CD4-positive, alpha-beta T cell treated with Interleukin-17A for 1 hour (primary cell): ENCODE data around the gene KCNMA1.

Experiments used
- DNase-seq: peaks from one replicate; pipeline ENCODE4 v3.0.0-alpha.2; 2020

Gene KCNMA1

DNA sequence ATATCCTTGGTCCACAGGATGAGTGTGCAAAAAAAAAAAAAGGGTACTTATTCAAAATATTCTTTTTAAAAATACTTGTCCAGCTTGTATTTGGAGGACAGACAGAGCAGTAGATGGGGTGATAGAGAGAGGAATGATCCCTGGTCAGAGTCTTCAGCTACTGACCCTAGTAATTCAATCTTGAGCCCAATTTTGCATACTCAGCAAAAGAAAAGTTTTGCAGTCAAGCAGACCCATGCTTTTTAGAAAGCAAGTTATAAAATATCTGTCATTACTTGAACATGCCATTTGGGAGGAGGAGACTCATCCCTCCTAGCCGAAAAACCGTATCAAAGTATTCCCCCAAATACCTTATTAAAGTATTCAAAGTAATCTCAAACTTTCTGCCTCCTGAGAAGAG is 585.0 kb downstream of the KCNMA1 start:
- DNase-seq: no peak

DNA sequence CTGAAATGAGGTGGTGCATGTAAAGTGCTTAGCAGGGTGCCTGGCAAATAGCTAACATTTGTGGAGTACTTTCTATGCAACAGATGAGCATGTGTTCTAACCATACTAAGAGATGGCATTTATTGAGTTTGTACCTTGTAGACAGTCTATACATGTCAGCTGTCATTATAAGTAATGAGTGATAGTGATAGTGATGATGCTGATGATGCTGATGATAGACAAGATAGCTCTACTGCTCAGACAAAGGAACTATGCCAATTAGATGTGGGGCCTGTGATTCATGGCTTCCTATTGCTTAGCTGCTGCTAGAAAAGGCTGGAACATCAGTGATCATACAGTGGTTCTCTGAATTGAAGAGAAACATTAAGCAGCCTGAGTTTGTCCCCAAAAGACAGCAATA is 585.8 kb downstream of the KCNMA1 start:
- no peak for DNase-seq

DNA sequence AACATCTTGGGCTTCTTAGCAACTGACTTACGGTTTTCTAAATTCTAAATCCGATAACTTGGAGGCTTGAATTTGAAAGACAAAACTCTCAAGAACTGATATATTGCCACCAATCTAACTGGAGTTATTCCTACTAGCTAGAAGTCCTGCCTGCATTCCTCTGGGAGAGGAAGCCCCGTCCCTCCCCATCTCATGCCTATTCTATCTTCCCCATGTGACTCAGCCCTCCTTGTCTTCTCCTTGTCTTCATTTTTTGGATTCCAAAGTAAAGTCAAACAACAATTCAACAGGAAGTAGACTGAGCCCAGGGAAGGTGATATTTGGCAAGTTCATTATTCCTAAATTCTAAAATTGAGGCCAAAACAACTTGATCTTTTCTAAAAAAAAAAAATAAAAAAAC is 587.7 kb downstream of the KCNMA1 start:
- DNase-seq: no peak

DNA sequence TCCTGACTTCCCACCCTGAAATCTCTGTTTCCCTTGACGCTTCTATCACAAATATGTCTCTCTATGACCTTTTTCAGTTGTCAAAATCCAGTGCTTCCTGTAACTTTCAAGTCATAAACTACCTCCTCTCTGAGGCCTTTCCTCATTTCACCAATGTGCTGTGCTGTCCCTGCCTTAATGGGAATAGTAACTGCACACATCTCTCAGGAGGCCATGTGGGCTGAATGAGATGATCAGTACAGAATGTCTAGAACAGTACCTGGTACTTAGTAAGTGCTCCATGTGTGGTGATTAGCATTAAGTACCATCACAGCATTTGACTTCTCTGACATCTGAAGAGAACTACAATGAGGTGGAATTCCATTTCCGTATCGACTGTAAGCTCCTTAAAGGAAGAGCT is 588.5 kb downstream of the KCNMA1 start:
- no peak for DNase-seq

DNA sequence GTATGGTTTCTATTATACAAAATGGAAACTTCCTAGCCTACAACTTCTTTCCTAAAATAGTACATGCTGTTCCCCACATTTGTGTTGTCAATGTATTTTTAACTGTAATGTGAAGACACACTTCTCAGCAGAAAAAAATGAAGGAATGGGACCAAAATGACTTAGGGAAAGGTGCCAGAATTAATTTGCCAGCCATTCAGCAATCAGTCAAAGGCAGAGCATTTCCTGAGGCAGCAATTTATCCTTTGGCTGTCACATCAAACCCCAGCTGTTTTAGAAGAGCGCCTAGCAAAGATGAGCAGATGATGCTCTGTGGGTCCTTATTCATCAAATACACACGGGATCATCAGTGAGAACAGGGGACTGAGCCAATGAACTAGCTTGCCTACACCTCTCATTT is 592.5 kb downstream of the KCNMA1 start:
- DNase-seq: no peak

DNA sequence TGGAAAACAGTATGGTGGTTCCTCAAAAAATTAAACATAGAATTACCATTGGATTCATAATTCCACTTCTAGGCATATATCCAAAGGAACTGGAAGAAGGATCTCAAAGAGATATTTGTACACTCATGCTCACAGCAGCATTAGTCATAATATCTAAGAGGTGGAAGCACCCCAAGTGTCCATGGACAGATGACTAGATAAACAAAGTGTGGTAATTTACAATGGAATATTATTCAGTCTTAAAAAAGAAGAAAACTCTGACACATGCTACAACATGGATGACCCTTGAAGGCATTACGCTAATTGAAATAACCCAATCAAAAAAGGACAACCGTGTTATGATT is 594.2 kb downstream of the KCNMA1 start:
- no peak for DNase-seq

DNA sequence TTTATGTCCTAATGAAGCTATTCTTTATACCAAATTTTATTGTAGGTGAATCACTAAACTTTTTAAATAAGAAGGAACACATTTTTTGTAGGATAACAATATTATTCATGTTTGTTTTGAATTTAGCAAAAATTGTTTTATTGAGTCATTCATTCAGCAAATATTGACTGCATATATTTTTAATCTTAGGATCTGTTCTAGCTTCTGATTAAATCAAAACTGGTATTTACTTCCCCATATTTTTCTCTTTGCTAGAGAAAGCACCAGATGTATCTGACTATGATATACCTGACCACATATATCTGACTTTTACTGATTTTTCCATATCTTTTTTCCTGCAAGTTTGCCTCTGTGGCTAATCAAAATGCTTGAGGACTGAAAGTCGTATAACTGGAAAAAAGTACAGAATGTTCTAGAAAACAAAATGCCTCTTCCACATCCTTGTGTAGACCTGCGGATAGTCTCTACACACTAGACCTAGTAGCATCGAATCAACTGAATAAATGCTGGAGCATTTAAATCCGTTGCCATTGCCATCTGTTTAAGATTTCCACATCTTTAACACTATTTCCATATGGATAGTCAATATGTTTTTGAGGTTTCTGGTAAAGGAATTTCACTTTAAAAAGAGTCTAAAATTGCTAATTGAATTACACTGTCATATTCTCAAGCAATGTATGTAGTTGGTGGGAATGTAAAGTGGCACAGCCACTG is 594.7 kb downstream of the KCNMA1 start:
- DNase-seq: no peak

DNA sequence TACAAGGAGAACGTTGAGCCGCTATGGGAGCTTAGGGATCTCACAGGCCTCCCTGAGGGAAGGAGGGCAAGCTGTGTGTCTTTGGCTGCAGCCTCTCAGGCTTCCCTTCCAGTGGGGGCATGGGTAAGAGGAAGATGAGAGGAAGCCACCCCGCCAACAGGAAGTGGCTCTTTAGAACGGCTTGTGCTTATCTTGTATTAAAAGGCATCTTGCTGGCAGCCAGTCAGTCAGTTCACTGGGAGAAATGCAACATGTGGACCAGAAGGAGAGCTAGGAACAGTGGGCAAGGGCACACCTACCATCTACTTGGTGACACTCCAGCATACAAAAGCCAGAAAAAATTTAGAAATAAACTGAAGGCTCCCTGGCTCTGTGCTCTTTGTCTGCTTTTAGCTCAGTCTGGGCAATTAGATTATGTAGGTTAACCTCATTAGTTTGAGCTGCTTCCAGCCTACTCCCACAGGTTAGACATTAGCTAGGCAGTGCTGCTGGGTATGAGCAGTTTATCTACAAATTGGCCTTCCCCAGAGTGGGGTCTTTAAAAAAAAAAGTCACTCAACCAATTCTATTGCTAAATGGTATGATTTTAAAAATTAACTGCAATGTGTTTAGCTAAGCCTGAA is 595.9 kb downstream of the KCNMA1 start:
- DNase-seq: no peak

DNA sequence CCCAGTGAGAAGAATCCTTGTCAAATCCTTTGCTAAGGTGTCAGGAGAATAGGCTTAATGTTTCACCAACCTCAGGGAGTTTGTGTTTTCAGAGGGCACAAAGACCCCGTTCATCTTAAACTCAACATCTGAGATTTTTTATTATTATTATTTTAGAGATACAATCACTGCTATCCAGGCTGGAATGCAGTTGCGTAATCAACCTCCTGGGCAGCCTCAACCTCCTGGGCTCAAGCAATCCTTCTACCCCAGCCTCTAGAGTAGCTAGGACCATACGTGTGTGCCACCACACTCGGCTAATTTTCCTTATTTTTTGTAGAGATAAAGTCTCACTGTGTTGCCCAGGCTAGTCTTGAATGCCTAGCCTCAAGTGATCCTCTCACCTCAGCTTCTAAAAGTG is 599.2 kb downstream of the KCNMA1 start:
- DNase-seq: no peak

DNA sequence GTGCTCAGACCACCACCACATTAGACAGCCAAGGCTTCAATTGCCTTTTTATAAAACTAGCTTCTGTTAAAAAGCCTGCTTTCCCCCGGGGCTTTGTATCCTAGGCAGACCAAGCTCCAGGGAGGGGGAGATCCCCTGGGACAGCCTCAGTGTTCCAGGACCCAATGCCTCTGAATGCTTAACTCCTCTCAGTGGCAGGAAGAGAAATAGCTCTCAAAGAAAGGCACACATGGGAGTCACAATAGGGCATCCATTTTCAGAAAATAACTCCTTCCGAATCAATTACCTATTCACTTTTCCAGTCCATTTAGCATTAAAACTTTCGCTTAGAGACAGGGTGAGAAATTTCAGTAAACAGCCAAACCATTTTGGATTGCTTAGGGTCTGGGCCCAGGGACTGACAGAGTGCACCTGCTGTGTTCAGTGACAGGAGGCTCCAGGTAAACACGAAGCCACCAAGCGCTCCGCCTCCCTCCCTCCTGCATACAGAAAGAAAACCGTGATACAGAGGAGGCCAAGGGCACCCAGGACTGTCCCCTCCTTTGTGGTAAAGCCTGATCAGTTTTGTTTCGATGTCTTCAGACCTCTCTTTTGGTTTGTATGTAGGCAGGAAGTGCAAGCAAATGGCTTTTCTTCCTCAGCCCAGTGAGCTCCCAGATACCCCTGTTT is 599.7 kb downstream of the KCNMA1 start:
- no peak for DNase-seq

DNA sequence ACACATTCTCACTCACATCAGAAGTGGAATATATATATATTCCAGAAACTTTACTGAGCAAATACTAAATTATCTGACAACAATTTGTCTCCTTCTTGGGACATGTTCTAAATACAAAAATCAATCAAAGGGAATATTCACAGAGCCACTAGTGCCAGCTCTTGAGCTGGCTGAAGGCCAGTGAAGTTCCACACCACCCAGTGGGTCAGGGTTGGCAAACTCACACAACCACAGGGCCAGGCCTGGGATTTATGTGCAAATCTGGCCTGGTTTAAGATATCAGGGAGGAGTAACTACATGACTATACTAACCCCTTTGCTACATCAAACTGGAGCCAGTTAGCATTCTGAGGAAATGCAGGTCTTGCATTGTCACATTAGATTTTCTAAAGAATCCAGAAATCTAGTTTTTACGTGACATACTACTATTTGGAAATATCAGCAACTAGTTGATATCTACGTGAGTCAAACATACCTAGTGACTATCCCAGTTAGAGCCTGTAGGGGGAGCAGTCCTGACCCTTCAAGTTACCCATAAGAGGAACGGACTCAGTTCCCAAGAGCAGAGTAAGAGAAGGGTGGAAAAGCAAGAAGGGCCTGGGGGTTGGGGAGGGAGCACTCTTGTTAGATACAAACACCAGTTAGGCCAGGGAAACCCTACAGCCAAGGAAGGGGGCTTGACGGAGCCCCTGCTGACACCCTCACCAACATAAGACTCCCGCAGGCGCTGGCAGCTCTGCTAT is 600.4 kb downstream of the KCNMA1 start:
- no peak for DNase-seq

DNA sequence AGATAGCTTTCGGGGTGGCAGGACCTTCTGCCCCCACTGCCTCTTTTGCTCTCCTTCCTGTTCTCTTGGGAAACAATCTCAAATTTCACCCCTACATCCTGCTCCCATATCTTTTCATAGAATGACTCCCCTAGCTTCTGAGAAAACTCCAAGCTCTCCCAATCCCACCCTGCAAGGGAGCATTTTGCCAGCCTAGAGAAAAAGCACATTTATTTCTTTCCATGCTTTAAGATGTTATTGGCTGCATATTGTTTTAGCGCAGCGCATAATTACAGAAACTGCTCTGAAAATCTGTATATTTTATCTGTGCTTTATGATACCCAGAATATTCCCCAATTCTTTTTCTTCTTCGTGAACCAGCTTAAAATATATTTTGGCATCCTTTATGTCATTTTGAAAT is 601.3 kb downstream of the KCNMA1 start:
- no peak for DNase-seq

DNA sequence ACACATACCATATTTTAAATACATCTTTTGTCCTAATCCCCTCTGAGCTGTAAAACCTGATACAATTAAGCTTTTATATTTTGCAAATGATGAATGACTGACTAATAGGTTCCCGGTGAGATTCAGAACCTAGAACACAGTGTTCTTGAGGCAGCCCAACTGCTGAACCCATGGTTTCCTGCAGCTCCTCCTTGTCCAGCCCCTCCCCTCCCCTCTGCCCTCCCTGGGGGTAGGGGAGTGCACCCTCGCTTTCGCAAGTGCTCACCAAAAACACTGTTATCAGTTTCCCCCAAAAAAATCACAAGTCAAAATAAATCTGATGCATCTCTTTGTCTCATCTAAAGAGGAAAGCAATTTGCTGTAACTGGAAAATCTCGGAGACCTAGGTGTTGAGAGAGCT is 602.8 kb downstream of the KCNMA1 start:
- DNase-seq: no peak

DNA sequence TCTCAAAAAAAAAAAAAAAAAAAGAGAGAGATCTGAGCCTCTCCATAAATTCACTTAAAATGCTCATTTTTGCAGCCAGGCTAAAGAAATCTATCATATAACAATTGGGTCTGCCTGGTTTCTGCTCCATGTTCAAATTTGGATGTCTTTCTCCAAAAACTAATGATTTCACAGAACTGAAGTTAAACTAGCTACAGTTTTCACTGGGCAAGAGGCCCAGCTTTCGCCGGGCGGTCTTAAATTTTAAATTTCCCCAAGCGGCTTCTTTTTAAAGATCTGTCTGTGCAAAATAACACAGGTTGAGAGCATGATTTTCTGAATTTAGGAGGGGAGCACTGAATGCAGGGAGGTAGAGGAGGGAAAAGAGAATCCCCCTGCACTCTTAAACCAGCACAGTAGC is 603.4 kb downstream of the KCNMA1 start:
- no peak for DNase-seq

DNA sequence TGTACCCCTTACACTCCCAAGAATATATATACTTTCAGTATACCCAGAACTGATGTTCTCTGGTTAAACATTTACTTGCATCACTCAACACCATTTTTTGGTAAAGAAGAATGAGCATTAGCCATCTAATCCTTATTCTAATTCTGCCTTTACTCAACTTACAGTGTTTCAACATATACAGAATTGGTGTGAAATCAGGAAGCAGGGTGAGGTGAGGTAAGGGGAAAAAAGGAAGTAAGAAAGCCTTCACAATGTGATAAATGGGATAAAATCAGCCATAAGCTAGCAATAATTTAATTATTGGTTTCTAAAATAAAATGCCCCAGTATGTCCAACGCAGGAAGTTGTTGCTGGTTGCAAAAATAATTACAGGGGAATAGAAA is 605.4 kb downstream of the KCNMA1 start:
- DNase-seq: no peak

DNA sequence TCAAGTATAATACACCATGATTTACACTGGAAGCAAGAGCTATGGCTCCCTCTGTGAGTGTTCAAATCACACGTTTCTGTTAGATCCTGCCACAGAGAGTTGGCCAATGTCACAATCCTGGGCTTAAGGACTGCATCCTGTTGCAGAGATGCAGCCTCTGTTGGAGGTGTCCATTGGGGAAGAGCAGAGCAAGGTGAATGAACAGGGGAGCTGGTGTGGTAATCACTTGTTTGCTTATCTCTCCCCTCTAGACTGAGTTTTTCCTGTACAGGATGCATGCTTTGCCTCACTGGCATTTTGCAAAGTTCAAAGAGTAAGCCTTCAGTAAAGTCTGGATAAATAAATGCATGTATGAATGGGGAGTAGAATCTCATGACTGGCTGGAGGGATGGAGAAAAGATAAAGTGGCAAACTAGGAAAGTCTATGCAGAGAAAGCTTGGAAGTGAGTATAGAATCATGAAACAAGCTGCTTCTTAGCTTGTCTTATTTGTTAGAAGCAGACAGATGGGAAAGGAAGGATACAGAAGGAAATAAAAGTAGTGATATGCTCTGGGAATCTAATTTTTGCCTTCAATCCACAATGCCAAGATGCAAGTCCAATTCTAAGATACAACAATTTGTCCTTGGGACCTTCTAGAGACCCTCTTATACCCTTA is 605.9 kb downstream of the KCNMA1 start:
- no peak for DNase-seq

DNA sequence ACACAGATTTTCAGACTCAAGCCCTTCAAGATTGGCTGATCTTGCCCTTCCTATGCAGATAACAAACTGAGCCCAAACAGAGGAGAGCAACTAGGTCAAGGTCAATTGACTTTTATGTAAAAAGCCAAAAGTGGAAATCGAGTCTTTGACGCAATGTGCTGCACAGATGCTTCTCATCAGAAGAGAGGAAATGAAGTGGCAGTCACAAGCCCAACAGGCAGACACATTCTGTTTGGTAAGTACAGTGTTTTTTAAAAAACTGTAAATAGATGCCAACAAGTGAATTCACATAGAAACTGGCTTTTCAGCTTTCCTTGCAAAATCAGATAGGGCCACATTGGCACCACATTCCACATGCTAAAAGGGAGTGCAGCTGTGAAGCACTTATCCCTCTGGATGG is 606.6 kb downstream of the KCNMA1 start:
- DNase-seq: no peak

DNA sequence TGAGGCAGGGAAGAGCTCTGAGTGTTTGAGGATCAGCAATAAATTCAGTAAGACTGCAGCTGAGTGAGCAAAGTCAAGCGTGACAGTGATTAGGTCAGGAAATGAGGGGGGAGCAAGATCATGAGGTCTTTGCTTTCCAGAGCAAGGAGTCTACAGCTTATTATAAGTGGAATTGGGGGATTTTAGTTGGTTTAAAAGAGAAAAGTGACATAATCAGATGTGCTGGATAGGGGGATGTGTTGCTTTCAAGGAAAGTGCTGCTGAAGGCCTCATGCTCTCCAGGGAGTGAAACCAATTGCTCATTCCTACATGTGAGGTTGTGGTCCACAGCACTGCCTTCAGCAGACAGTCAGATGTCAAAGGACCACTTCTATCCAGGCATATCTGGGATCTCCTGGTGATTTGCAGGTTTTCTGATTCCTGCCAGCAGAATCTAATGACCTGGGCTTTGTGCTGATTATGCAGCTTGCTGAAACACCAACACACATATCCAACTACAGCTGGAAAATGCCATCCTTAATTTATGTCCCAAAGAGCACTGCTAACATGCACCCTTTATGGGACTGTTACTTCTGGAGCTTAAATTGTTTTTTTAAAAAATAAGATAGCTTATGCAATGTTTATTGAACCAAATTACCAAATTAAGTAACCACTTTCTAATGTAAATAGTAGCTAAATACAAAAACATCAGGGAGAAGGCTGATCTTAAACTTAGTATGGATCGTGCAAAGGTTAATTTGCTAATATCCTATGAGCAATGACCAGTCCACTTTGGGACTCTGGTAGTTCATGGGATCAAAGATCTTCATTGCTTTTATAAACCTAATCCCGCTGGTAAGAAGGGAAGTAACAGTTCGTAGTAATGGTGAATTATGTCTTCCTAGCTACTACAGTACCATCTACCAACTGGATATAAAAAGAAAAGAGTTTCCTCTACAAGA is 607.6 kb downstream of the KCNMA1 start:
- DNase-seq: no peak

DNA sequence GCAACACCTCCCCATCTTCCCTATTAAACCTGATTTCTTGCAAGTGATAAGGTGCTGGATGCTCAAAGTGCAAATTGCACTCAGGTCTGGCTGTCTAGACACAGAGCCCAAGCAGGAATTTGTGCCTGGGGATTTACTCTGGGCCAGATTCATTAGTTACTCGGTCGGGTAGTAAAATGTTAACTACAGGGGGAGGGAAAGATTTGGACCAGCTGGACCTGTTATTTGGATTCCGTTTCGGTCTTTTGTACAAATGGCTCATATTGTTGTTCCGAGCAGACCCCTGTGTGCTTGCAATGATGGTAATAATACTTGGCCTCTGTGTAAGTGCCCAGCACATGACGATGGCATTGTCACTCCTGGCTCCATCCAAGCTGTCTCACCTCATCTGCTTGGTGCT is 609.6 kb downstream of the KCNMA1 start:
- no peak for DNase-seq

DNA sequence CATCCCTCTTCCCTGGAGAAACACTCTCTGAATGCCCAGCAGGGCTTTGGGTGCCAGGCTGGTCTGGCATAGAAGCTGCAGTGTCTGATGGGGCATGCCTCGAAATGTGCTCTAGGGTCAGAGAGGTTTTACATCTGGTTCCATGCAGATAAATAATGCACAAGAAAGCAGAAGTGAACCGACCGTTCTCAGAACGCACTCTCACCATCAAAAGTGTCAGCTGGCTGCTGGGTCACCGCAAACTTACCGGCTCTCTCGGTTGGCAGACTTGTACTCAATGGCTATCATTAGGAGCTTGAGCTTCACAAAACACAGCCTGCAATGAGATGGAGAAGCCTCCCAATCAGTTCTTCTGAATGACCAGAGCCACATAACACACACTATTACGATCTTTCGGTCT is 610.0 kb downstream of the KCNMA1 start:
- DNase-seq: no peak

DNA sequence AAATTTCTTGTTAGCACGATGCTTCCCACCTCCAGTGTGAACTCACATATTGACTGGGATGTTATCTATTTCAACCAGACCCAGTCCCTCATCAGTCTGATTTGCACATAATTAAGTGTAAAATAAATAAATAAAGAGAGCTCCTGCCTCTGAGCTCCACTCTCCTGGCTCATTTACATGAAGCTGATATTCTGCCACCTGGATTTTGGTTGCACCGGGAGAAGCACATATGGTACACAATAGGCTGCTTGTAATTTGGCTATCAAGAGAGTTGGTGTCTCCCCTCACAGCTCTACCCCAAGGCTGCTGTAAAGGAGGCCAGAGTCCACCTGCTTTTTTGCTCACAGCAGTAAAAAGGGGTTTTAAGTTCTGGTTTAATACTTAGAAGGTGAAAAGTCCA is 610.5 kb downstream of the KCNMA1 start:
- no peak for DNase-seq

DNA sequence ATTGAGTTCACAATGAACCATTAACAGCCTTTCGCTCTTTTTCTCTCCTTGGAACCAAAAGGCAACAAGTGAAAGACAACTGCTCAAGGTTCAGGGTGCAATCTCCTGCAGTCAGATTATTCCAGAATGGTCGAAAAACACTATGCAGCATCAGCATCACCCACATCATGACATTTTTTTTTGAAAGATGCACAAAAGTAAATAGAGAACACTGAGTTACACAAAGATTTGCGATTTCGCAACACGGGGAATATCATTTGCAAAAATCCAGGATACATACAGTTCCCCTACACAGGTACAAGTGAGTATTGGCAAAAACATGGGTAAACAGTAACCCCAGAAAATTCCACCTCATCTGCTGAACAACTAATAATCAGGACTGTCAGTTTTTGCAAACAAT is 611.5 kb downstream of the KCNMA1 start:
- DNase-seq: no peak
